CD4-positive, alpha-beta T cell treated with Interleukin-12 subunit alpha and Interleukin-12 subunit beta, for 1 hour (primary cell): ENCODE measurements around the gene ATP5F1C.
"Not testable (repeated sequence)": the region's sequence is repeated elsewhere in the genome, so short reads cannot be mapped to it uniquely, and the experiment has no call there.

Source experiments
- DNase-seq: peaks from one replicate; pipeline ENCODE4 v3.0.0-alpha.2; 2020

ATP5F1C gene

DNA sequence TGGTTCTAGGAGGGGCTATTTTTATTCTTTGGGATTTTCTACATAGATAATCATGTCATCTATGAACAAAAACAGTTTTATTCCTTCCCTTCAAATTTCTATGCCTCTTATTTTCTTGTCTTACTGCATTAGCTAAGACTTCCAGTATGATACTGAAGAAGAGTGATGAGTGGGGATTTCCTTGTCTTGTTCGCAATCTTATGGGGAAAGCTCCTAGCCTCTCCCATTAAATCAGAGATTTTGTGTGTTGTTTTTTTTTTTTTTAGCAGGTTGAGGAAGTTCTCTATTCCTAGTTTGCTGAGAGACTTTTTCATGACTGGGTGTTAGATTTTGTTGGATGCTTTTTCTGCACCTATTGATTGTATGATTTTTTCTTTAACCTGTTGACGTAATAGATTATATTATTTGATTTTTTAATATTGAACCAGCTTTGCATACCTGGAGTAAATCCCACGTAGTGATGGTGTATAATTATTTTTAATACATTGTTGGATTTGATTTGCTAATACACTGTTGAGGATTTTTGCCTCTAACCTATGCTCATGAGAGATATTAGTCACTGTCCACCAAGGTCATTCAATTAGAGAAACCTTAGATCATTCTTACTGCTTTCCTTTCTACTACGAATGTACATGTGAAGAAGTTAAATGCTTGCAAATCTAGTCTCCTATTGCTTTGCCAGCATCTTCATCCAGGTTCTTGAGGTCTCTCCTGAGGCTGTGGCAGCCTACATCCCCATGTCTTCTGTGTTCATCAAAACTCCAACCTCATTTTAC, 6.5 kb downstream of the ATP5F1C start:
- no peak for DNase-seq

DNA sequence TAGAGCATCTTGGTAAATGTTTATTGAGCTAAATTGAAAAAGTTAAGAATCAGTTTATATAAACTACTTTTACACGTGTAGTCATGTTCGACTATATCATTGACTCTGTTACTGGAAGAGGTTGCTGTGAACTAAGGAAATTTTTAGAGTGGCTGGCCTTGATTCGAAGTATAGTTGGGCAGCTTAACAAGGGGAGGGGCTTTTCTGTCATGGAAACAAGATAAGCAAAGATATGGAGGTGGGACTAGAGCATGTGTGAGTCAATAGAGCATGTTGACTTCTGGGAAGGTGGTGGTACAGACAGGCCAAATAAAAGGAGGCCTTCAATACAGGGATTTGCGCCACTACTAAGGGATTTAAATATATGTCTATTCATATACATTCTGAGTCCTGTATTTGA, 7.6 kb downstream of the ATP5F1C start:
- DNase-seq: no peak

DNA sequence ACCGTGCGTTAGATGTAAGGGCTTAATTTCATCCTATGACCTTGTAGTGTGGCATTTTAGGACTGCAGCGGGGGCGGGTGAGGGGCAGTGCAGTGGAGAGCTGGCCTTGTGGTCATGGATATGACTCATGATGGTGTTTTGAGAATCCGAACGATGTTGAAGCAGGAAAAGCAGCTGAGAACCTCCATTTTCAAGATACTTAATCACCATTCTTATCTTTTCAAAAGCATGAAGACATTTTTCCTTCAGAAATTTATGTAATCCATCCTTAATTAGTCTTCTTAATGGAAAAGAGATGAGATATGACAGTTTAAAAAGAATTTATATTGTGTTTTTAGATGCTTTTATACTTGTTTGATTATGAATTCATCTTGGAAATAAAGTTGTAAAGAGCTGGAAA, 9.6 kb downstream of the ATP5F1C start:
- no peak for DNase-seq

DNA sequence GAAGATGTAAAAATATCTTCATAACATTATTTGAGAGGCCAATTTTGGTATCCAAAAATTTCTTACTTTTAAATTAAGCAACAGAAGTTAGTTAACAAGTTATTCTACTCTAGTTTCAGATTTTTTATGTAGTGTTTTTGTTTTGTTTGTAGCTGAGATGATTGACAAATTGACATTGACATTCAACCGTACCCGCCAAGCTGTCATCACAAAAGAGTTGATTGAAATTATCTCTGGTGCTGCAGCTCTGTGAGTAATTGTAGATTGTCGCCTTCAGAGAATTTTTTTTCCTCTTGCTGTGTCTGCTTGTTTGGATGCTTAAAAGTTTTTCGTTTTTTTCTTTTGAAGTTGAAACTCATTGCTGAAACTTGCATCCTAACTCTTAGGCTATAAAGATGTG, 14.6 kb downstream of the ATP5F1C start:
- no peak for DNase-seq

DNA sequence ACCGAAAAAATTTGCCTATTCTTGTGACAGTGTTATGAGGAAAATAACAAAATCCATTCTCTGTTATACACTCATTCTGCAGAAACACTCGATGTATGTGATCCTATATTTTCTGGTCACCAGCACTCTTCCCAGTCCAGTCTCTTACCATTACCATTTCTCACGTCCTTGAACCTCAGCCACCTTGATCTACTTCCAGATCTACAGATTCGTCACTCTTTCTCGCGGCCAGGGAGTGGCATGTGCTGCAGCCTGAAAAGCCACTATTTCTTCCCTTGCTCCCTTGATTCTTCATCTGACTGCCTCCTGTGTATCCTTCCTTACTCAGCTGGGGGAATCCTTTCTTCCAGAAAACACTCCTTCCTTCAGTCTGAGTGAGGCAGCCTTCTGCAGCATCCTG, 16.2 kb downstream of the ATP5F1C start:
- DNase-seq: no peak

DNA sequence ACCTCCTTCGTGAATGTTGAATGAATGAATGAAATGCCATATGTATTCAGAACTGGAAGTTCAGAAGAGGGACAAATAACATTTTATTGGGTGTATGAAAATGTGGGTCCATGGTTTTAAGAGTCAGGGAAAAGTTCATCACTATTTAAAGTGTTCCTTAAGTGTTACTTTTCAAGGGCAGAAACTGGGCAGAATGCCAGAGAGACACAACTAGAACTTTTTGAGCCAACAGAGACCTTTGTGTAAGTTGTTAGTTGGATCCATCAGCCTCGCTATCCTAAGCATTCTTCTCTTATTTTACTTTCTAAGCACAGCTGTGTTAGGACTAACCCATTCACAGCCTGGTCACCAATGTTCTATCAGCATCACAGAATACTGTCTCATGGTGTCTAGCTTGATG, 16.8 kb downstream of the ATP5F1C start:
- no peak for DNase-seq

DNA sequence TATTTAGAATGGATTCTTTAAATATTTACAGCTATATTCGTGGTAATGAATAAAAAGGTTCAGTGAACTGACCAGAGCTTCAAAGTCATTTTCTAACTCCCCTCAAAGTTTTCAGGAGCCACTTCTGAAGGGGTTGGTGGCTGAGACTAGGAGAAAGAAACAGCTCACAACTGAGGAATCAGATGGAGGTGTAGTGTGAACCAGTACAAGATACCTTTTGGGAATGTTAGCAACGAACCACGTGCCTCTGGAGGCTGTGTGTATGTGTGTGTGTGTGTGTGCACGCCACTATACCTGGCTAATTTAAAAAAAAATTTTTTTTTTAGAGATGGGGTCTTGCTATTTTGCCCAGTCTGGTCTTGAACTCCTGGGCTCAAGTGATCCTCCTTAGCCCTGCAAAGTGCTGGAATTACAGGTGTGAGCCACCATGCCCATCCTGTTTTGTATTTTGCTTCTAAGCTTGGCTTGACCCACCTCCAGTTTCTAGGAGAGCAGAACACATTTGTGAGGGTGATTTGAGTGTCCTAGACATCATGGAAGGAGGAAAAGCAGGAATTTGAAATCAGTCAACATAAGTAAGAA, 20.8 kb downstream of the ATP5F1C start:
- no peak for DNase-seq

DNA sequence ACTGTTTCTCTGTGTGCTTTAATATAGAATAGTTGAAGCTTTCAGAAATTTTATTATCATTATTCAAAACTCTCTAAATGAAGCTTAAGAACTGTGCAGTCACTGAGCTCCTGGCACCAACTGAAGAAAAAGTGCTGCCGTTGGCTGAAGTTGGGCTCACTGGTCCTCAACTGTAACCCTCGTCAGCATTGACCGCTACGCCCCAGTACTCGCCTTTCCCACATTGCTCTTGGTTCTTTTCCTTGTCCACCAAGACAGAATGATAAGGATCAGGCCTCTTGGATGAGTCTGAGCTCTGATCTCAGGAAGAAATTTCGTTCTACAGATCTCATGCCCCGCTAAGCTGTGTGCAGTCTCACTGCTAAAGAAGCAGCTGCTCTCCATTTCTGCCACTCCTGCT, 22.5 kb downstream of the ATP5F1C start:
- no peak for DNase-seq

DNA sequence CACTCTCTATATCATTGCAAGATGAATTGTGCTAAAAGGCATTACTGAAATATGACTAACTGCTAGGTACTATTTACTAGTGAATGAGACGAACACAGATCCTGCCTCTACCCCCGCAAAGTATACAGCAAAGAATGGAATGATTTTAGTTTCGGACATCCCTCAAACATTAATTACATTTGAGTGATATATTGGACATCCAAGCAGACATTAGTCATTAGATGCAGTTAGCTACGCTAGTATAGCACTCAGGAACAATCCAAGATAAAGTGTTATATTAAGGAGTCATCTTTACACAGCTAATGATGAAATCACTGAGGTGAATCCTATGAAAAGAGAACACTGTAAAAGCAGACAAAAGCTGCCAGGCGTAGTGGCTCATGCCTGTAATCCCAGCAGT, 23.0 kb downstream of the ATP5F1C start:
- no peak for DNase-seq

DNA sequence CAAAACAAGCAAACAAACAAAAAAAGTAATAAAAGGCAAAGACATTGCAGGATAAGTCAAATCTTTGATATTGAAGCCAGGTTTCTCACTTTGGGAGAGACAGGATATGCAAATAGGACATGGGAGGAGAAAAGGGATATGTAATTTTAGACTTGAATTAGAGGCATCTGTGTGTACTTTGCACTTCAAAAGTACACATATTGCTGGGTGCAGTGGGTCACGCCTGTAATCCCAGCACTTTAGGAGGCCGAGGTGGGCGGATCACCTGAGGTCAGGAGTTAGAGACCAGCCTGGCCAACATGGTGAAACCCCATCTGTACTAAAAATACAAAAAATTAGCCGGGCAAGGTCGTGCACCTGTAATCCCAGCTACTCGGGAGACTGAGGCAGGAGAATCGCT, 23.8 kb downstream of the ATP5F1C start:
- DNase-seq: not testable (repeated sequence)

DNA sequence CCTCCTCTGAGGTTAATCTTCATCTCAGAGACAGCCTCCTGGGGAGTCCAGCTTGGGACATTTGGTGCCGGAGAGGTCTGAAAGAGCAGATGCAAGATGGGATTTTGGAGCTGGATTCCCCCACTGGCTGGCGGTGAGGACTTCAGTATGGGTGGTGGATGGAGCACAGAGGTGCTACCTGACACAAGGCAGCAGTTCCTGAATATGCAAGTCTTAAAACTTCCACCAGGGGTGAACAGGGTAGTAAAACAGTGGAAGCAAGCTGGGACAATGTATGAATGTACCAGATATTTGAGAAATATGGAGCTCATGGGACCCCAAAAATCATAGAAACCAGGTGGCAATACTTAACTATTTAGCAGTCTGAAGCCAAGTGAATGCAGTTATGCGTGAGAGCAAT, 25.5 kb downstream of the ATP5F1C start:
- no peak for DNase-seq

DNA sequence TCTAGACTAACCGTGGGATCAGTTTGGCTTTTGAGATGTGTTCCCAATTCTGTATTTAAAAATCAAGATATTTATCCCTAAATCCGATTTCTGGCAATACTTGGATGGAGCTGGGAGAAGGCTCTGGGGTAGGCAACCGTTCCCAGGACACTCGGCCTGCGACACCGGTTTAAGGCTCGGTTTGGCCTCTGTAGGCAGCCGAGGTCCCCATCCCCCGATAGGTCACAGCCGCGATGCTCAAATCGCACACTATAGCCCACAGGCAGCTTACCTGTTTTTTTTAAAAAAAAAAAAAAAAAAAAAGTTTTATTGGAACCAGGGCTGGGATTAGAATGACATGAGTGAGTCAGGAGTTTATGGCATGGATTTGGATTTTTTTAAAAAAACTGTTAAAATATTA, 29.6 kb downstream of the ATP5F1C start:
- DNase-seq: no peak

DNA sequence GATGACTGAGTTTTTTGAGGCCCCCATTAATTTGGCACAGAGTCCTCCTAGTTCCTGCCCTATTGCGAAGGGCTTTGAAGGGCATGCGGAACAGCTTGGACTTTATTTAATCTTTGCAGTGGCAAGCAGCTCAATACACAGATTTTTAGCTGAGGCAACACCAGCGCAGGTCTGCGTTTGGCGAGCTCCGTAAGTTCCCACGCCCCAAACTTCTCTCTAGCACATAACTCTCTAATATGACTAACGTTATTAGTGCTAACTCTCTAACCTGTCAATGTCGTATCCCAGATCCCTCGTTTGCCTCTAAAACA, 30.0 kb downstream of the ATP5F1C start:
- DNase-seq: no peak

DNA sequence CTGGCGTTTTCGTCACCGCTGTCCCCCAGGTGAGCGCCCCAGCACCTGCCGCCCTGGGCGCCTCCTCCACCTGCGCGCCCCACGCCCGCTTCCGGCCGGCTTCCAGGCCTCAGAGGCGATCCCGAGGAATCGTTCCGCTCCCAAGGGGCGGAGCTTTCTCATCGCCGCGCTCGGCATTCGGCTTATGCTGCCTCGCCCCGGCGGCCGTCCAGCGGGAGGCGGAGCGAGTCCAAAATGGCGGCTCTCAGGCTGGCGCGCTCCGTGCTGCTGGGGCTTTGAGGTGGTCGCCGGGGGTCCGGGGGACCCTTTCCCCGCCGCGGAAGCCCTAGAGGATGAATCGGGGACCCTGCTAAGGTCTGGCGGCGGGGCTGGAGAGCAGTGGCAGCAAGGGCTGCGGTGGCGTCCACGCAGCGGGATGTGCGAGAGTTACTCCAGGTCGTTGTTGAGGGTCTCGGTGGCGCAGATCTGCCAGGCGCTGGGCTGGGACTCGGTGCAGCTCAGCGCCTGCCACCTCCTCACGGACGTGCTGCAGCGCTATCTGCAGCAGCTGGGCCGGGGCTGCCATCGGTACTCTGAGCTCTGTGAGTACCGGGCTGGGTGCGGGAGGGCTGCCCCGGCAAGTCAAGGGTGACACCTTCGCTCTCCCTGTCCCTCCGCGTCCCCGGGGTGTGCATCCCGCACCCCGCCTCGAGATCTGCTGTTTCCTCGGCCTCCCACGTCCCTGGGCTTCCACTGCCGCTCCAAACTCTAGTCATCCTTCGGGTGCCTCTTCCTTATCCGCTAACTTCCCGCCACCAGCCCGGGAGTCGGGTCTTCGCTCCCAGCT, 30.5 kb downstream of the ATP5F1C start, which contains the start of gene TAF3:
Gene TAF3, plus strand, starts transcription at position 211 of the 826 bp plus-strand sequence. Its CDS starts 205 bp downstream, at position 416.
- DNase-seq: peak; percentile 91

DNA sequence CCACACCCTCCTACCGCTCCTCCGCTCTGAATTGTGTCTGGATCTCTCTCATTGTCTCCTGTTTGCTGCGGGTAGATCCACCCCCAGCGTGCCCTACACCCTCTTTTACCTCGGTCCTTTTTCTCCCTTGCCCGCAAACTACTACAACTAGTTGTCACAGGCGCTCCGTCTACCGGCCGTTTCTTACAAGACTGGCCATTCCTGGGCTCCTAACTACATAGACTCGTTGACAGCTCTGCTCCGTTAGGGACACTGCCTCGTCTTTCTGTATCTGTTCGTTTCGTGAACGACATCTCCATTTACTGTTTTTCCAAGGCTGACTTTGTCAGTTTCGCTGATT, 31.1 kb downstream of the ATP5F1C start:
- peak; percentile 22 for DNase-seq

DNA sequence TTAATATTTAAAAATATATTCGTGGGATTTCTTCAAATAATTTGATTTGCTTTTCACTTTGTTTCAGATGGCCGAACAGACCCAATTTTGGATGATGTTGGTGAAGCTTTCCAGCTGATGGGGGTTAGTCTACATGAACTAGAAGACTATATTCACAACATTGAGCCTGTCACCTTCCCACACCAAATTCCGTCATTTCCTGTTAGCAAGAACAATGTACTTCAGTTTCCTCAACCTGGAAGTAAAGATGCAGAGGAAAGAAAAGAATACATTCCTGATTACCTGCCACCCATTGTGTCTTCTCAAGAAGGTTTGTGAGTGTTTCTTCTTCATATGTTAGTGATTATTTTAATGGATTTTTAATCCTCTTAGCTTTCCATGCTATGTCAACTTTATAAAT, 36.3 kb downstream of the ATP5F1C start:
- DNase-seq: no peak

DNA sequence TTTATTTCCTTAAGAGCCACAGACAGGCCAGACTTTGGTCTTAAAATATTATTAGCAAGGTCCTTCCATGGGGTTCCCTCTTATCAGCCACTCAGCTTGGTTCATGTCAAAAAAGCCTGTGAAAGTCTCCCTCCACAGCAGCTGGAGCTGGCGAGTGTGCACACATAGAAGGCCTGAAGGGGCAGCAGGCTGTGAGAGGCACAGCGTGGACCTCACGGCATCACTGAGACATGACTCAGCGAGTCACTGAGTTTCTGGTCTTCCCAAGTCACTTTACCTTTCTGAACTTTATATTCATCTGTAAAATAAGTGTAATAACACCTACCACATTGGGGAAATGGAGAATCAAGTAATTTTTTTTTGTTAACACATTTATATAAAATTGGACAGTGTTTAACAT, 39.0 kb downstream of the ATP5F1C start:
- DNase-seq: no peak

DNA sequence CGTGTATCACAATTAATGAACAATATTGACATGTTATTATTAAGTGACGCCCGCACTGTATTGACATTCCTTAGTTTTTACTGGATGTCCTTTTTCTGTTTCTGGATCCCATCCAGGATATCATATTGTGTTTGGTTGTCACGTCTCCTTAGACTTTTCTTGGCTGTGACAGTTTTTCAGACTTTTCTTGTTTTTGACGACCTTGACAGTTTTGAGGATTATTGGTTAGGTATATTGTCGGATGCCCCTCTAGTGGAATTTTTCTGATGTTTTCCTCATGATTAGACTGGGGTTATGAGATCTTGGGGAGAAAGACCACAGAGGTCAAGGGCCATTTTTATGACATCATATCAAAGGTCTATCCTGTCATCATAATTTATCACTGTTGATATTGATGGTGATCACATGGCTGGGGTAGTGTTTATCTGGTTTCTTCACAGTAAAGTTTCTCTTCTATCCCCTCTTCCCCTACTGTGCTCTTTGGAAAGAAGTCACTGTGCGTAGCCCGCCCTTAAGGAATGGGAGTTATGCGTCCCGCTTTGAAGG, 41.4 kb downstream of the ATP5F1C start:
- DNase-seq: no peak

DNA sequence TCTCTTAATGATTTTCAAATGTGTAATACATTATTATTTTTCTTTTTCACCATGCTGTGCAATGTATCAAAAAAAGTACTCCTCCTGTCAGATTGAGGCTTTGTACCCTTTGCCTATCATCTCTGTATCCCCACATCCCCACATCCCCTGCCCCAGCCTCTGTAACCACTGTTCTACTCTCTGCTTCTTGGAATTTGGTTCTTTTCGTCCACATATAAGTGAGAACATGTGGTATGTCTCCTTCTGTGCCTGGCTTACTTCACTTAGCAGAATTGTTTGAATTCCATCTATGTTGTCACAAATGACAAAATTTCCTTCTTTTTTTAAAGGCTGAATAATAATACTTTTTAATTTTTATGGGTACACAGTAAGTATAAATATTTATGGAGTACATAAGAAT, 44.1 kb downstream of the ATP5F1C start:
- no peak for DNase-seq

DNA sequence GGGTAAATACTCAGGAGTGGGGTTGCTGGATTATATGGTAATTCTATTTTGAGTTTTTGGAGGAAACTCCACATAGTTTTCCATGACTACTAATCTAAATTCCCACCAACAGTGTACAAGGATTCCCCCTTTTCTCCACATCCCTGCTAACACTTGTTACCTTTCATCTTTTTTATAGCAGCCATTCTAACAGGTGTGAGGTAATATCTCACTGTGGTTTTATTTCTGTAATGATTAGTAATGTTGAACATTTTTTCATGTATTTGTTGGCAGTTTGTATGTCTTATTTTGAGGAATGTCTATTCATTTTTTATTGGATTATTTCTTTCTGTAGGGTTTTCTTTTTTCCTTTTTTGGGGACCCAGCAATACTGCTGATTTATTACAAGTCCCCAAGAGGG, 45.2 kb downstream of the ATP5F1C start:
- DNase-seq: no peak

DNA sequence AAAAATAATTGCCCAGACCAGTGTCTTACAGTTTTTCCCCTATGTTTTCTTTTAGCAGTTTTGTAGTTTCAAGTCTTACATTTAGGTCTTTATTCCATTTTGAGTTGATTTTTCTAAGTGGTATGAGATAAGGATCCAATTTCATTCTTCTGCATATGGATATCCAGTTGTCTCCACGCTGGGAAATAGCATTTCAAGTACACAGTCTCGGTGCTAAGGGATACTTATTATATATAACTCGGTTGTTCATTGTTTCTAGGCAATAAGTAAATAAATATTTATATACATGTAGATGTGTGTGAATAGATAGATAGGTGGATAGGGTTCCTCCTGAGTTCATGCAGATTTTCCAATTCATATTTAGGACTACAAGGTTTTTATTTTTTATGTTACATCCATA, 46.3 kb downstream of the ATP5F1C start:
- no peak for DNase-seq

DNA sequence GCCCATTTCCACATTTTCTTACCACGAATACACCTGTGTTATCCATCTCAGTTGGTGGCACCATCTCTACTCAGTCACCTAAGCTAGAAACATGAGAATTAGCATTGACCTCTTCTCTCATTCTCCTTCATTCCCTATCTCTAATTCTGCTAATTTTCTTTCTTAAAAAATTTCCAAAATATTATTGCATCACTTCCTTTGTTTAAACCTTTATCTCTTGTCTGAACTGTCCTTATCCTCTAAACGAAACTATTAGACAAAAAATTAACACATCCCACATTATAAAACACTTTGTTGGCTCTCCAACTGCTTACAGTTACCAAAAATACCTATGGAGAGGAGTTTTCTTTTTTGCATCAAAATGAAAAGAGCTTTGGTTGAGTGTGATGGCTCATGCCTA, 48.6 kb downstream of the ATP5F1C start:
- no peak for DNase-seq

DNA sequence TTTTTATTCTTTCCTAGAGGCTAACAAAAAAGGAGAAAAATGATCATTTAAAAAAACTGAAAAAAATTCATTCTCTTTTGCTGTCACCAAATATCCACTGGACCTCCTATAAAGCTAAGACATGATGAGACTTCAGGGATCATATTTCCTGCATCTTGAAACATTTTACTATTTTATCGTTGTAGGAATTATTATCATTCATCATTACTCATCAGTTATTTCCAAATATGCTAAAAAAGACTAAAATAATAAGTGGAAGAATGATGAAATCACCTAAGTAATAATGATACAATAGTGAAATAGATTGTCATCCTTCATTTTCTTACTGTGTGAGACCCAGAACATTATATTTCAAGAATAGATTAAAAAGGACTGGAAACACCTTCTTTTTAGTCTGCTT, 58.6 kb downstream of the ATP5F1C start:
- DNase-seq: no peak

DNA sequence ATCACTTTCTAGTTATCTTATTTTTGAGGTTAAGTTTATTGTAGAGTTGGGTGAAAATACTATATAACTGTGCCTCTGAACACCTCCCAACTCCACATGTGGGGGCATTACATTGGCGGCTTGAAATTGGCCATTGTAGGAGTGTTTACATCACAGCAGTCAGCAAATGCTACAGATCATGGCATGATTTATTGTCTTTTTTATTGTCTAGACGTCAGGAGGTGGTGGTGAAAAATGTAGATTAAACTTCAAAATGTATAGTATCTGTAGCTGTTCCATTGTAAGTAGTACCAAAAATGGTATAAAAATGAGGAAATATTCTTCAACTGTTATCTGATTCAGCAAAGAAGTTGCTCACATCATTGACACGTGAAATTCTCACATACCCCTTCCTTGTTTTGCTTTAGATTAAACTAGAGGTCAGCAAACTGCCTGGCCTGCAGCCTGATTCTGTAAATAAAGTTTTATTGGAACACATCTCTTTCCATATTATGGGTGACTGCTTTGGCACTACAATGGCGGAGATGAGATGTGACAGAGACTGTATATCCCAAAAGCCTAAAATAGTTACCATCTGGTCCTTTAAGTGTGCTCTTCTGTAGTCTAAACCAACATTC, 65.4 kb downstream of the ATP5F1C start:
- DNase-seq: no peak
